BLaER1 treated with 17β-estradiol and CSF1 and Interleukin-3, amounts not matched to agents 10 nM and 100 nM (cell line): ENCODE data around the gene NR0B2.

Experiments
- H3K27ac ChIP-seq, 11 experiments: shearing (Covaris generic); formaldehyde crosslinking; 2 replicates each; pipeline ENCODE4 v1.8.1; 2022
- H3K27me3 ChIP-seq, 11 experiments: shearing (Covaris generic); formaldehyde crosslinking; 2 replicates each; pipeline ENCODE4 v1.8.1; 2022
- H3K36me3 ChIP-seq, 11 experiments: shearing (Covaris generic); formaldehyde crosslinking; 2 replicates each; pipeline ENCODE4 v1.8.1; 2022
- H3K4me1 ChIP-seq, 10 experiments: shearing (Covaris generic); formaldehyde crosslinking; 2 replicates each; pipeline ENCODE4 v1.8.1; 2022
- H3K4me2 ChIP-seq, 11 experiments: shearing (Covaris generic); formaldehyde crosslinking; 2 replicates each; pipeline ENCODE4 v1.8.1; 2022
- H3K4me3 ChIP-seq, 10 experiments: shearing (Covaris generic); formaldehyde crosslinking; 2 replicates each; pipeline ENCODE4 v1.8.1; 2022
- H3K9ac ChIP-seq, 11 experiments: shearing (Covaris generic); formaldehyde crosslinking; 2 replicates each; pipeline ENCODE4 v1.8.1; 2022
- H3K9me3 ChIP-seq, 11 experiments: shearing (Covaris generic); formaldehyde crosslinking; replicated peaks in 1 of 11; 2 replicates each; pipeline ENCODE4 v1.8.1; 2022
- H4K20me1 ChIP-seq, 11 experiments: shearing (Covaris generic); formaldehyde crosslinking; 2 replicates each; pipeline ENCODE4 v1.8.1; 2022
- Cebpa-rat ChIP-seq, 11 experiments: shearing (Covaris generic); IDR thresholded peaks; 2 replicates each; pipeline ENCODE4 v1.8.1; 2022

The NR0B2 gene

GRCh38 chr1:26911399-26912146, 2.2 kb downstream of the NR0B2 start:
- Histone ChIP-seq H3K9me3 (no peaks in the 10 kb centered on the region), H3K36me3 (no peaks in the 10 kb centered on the region), H3K27ac (no peak overlapping the region), H3K9ac (no peak overlapping the region), H3K27me3 (no peaks in the 10 kb centered on the region), H3K4me2 (no peak overlapping the region), H3K4me3 (no peak overlapping the region), H4K20me1 (no peaks in the 10 kb centered on the region), H3K4me1 (peaks cover 0 to 4% (median 0%) of the 10 kb centered on the region in 10 experiments; a peak in 2 of 20 replicates)
- TF ChIP-seq Cebpa-rat (IDR thresholded peaks at IDR 0.05), result no peak

GRCh38 chr1:26910343-26911160, 3.2 kb downstream of the NR0B2 start:
- TF ChIP-seq Cebpa-rat (IDR thresholded peaks at IDR 0.05), result no peak
- Histone ChIP-seq H3K27me3 (no peaks in the 10 kb centered on the region), H3K4me1 (peaks cover 0 to 4% (median 0%) of the 10 kb centered on the region in 10 experiments; a peak in 2 of 20 replicates), H3K27ac (no peak overlapping the region), H3K9me3 (no peaks in the 10 kb centered on the region), H3K9ac (no peak overlapping the region), H3K4me2 (no peak overlapping the region), H4K20me1 (no peaks in the 10 kb centered on the region), H3K4me3 (no peak overlapping the region), H3K36me3 (no peaks in the 10 kb centered on the region)

GRCh38 chr1:26909951-26910342, 3.8 kb downstream of the NR0B2 start:
- Histone ChIP-seq H3K9me3 (no peaks in the 10 kb centered on the region), H3K27me3 (no peaks in the 10 kb centered on the region), H4K20me1 (no peaks in the 10 kb centered on the region), H3K4me3 (no peak overlapping the region), H3K4me2 (no peak overlapping the region), H3K36me3 (no peaks in the 10 kb centered on the region), H3K9ac (no peak overlapping the region), H3K27ac (no peak overlapping the region), H3K4me1 (peaks cover 0 to 4% (median 0%) of the 10 kb centered on the region in 10 experiments; a peak in 2 of 20 replicates)
- no peak for TF ChIP-seq Cebpa-rat (IDR thresholded peaks at IDR 0.05)

GRCh38 chr1:26907071-26907917, 6.5 kb downstream of the NR0B2 start:
- no peaks in the 10 kb centered on the region for H4K20me1 ChIP-seq
- no peak for TF ChIP-seq Cebpa-rat (IDR thresholded peaks at IDR 0.05)
- peak overlapping the region in 2 of 11 experiments; percentile 15 to 23; a peak in 2 of 22 replicates for H3K4me2 ChIP-seq
- peaks cover 0 to 4% (median 0%) of the 10 kb centered on the region in 10 experiments; a peak in 2 of 20 replicates for H3K4me1 ChIP-seq
- H3K9ac ChIP-seq, result no peak overlapping the region
- H3K36me3 ChIP-seq, result no peaks in the 10 kb centered on the region
- no peak overlapping the region for H3K27ac ChIP-seq
- no peak overlapping the region for H3K4me3 ChIP-seq
- H3K9me3 ChIP-seq, result no peaks in the 10 kb centered on the region
- H3K27me3 ChIP-seq, result no peaks in the 10 kb centered on the region

- Histone ChIP-seq H3K4me3 (peak overlapping the region; percentile 81 to 99 (median 91)), H3K9ac (peak overlapping the region; percentile 90 to 98 (median 95)), H3K4me1 (peaks cover 20 to 37% (median 25%) of the 10 kb centered on the region in 10 experiments), H3K27ac (peak overlapping the region; percentile 86 to 97 (median 91)), H3K27me3 (no peaks in the 10 kb centered on the region), H4K20me1 (peaks cover 0 to 31% (median 4%) of the 10 kb centered on the region in 11 experiments; a peak in 10 of 22 replicates), H3K9me3 (no peaks in the 10 kb centered on the region), H3K36me3 (peaks cover 23 to 32% (median 29%) of the 10 kb centered on the region in 11 experiments), H3K4me2 (peak overlapping the region; percentile 84 to 97 (median 94))
- TF ChIP-seq Cebpa-rat (IDR thresholded peaks at IDR 0.05), result no peak
These were observed 12.8 kb downstream of the NR0B2 start for GRCh38 chr1:26900815-26901511.

GRCh38 chr1:26900001-26900814, 13.6 kb downstream of the NR0B2 start, which contains the start of gene GPATCH3:
Gene GPATCH3, minus strand, starts transcription at chr1:26900467. Its CDS starts 25 bp downstream, at chr1:26900442.
- Histone ChIP-seq H3K9me3 (no peaks in the 10 kb centered on the region), H3K27me3 (no peaks in the 10 kb centered on the region), H3K4me3 (peak within 1 kb of the TSS; percentile 81 to 99 (median 91)), H3K9ac (peak within 1 kb of the TSS; percentile 90 to 98 (median 95)), H4K20me1 (peaks cover 0 to 35% (median 4%) of the 10 kb centered on the region in 11 experiments; a peak in 11 of 22 replicates), H3K4me2 (peak within 1 kb of the TSS; percentile 84 to 97 (median 94)), H3K36me3 (peaks cover 31 to 40% (median 36%) of the 10 kb centered on the region in 11 experiments), H3K4me1 (peaks cover 20 to 44% (median 27%) of the 10 kb centered on the region in 10 experiments), H3K27ac (peak within 1 kb of the TSS; percentile 86 to 97 (median 91))
- TF ChIP-seq Cebpa-rat (IDR thresholded peaks at IDR 0.05), result peak in 2 of 11 experiments; percentile 21 to 64; a peak in 2 of 22 replicates

GRCh38 chr1:26897351-26897750, 16.4 kb downstream of the NR0B2 start:
- Histone ChIP-seq H3K9ac (peak overlapping the region in 4 of 11 experiments; percentile 31 to 98 (median 65); a peak in 4 of 22 replicates), H3K36me3 (peaks cover 59 to 68% (median 65%) of the 10 kb centered on the region in 11 experiments), H3K4me3 (no peak overlapping the region)

More at GRCh38 chr1:26897351-26897750, 16.4 kb downstream of the NR0B2 start:
- no peaks in the 10 kb centered on the region for H3K27me3 ChIP-seq
- H3K9me3 ChIP-seq, result no peaks in the 10 kb centered on the region
- no peak overlapping the region for H3K27ac ChIP-seq
- no peak for TF ChIP-seq Cebpa-rat (IDR thresholded peaks at IDR 0.05)
- peaks cover 0 to 46% (median 12%) of the 10 kb centered on the region in 11 experiments; a peak in 11 of 22 replicates for H4K20me1 ChIP-seq
- H3K4me1 ChIP-seq, result peaks cover 20 to 49% (median 27%) of the 10 kb centered on the region in 10 experiments
- H3K4me2 ChIP-seq, result peak overlapping the region in 1 of 11 experiments; percentile 96; a peak in 2 of 22 replicates
